Stimulated activated CD8-positive, alpha-beta memory T cell treated with anti-CD3 and anti-CD28 coated beads, Interleukin-7, amount 100 ng/mL, for 4 hours (primary cell): ENCODE data around the gene NRSN2.
"Not testable (repeated sequence)": the region's sequence is repeated elsewhere in the genome, so short reads cannot be mapped to it uniquely, and the experiment has no call there.

Experiments used
- DNase-seq, 2 donors: peaks; one replicate each; pipeline ENCODE4 v3.0.0-alpha.2; 2020; ENCODE audit warnings: low read depth in 2 of 2

NRSN2 gene

DNA sequence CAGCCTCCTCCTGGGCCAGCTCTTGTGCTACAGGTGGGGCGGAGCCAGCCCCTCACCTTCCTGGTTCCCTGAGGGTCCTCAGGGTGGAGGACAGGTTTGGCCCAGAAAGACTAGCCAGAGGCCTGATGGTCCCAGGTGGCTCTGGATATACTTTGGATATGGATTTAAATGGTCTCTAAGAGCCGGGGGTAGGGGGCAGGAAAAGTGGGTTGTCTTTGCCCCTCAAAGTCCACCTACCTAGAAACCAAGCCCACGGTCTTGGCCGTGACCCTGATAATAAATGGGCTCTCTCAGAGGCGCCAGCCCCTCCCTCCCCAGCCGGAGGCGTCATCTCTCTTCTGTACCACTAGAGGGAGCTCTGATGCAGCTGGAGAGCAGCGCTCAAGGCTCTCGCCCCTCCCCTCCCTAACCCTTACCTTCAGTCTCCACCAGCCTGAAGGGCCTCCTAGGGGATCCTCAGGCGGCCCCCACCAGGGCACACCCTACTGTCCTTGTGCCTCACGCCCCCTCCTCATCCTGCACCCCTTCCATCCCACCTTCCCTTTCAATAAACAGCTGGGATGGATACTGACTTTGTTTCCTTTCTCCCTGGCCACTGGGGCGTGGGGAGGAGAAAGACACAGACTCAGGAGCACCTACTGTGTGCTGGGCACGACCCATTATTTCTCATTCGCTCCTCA is 7.5 kb downstream of the NRSN2 start:
- DNase-seq, result peak; percentile 65 to 70

DNA sequence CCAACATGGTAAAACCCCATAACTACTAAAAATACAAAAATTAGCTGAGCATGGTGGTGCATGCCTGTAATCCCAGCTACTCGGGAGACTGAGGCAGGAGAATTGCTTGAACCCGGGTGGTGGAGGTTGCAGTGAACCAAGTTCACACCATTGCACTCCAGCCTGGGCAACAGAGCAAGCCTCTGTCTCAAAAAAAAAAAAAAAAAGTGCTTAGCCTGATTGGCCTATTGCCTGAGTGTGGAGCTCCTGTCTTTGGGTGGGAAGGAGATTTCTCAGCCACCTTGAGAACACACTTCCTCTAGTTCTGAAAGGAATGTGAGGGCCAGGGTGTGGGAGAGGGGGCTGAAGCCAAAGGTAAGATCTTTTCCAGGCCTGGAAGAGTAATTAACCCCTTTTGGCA is 9.2 kb downstream of the NRSN2 start:
- not testable (repeated sequence) for DNase-seq

GRCh38 chr20:356745-357144 is 9.8 kb downstream of the NRSN2 start:
- no peak for DNase-seq

GRCh38 chr20:358891-359555 is 12.1 kb downstream of the NRSN2 start:
- DNase-seq, result no peak

- no peak for DNase-seq
Observed at GRCh38 chr20:361561-361960, 14.7 kb downstream of the NRSN2 start.

- DNase-seq, result no peak
Observed at GRCh38 chr20:362271-363254, 15.7 kb downstream of the NRSN2 start.

DNA sequence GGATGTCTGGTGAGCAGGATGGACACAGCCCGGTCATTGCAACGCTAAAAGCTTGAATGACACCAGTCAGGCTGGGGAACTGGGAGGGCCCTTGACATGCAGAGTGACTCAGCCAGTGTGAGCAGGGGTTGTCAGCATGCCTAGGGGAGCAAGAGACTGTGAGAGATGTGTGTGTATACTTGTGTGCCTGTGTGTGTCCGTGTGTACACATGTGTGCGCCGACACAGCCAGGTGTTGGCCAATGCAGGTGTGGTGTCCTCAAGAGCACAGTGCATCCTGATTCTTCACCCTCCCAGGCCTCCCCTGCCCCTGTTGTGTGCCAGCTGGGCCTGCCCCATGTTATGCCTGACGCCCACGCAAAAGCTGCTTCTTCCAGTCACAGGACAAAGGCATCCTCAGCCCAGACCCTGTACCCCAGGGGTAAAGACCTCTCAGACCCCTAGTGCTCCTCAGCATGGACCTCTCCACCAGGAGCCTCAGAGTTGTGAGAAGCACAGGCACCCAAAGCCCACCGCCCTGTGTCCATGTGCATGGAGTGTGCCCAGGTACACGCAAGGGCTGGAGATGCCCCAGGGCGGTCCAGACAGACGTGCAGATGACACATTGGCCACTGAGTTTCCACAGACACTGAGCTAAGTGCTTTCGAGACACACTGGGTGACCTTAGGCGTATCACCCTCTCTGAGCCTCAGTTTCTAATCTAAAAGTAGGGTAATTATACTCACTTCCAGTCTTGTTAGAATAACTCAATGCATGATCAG is 16.6 kb downstream of the NRSN2 start:
- DNase-seq, result no peak

GRCh38 chr20:364905-365794 is 18.2 kb downstream of the NRSN2 start:
- no peak for DNase-seq

GRCh38 chr20:366041-366718 is 19.3 kb downstream of the NRSN2 start:
- no peak for DNase-seq

DNA sequence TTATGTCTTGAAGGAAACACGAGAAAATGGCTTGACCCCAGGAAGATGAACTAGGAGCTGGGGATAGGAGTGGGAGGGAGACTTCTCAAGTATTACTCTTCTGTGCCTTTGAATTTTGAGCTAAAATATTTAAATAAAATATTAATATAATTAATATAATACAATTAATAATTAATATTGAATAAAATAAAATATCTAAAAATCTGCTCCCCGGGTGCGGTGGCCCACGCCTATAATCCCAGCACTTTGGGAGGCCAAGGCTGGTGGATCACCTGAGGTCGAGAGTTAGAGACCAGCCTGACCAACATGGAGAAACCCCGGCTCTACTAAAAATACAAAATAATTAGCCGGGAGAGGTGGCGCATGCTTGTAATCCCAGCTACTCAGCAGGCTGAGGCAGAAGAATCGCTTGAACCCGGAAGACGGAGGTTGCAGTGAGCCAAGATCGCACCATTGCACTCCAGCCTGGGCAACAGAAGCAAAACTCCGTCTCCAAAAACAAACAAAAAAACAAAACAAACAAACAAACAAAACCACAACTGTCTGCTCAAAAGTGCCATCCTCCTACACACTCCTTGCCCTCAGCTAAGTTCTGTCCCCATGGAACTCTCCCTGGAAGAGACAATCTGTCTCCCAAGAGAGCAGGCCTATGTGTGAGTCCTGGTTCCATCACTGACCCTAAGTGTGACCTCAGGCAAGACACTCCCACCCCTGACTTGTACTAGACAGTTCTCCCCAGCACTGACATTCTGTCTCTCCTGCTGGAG is 20.0 kb downstream of the NRSN2 start:
- no peak for DNase-seq

DNA sequence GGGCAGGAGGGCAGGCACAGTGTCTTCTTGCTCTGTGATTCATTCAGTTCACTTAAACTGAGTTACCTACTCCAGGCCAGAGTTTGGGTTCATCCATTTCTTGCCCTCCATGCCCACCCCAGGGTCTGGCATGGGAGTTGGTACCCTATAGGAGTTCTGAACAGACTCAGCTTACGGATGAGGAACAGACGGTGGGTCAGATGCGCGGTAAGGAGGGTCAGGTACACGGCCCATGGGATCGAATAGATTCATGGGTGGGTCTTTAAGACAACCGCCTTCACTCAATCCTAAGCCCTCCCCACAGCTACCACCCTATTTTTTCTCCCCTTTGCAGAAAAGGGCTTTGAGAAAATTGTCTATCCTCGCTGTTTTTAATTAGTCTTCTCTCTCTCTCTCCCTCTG is 20.6 kb downstream of the NRSN2 start:
- DNase-seq, result no peak

- no peak for DNase-seq
Observed at GRCh38 chr20:368915-369314, 22.0 kb downstream of the NRSN2 start.

GRCh38 chr20:370151-370600 is 23.3 kb downstream of the NRSN2 start:
- DNase-seq, result no peak

GRCh38 chr20:370977-371754 is 24.3 kb downstream of the NRSN2 start:
- no peak for DNase-seq

GRCh38 chr20:371755-372542 is 25.0 kb downstream of the NRSN2 start:
- DNase-seq, result no peak

DNA sequence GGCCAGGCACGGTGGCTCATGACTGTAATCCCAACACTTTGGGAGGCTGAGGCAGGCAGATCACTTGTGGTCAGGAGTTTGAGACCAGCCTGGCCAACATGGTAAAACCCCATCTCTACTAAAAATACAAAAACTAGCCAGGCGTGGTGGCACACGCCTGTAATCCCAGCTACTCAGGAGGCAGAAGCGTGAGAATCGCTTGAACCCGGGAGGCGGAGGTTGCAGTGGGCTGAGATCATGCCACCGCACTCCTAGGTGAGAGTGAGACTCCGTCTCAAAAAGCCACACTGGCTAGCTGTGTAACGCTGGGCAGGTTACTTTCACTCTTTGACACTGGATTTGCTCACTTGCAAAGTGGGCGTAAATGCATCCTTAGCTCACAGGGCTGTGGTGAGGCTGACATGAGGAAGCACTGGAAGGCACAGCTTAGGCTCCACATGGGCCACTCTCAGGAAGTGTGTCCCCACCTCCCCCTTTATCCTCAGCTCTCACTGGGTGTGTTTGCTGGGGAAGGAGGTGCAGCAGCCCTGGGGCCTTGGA is 25.7 kb downstream of the NRSN2 start:
- not testable (repeated sequence) for DNase-seq

DNA sequence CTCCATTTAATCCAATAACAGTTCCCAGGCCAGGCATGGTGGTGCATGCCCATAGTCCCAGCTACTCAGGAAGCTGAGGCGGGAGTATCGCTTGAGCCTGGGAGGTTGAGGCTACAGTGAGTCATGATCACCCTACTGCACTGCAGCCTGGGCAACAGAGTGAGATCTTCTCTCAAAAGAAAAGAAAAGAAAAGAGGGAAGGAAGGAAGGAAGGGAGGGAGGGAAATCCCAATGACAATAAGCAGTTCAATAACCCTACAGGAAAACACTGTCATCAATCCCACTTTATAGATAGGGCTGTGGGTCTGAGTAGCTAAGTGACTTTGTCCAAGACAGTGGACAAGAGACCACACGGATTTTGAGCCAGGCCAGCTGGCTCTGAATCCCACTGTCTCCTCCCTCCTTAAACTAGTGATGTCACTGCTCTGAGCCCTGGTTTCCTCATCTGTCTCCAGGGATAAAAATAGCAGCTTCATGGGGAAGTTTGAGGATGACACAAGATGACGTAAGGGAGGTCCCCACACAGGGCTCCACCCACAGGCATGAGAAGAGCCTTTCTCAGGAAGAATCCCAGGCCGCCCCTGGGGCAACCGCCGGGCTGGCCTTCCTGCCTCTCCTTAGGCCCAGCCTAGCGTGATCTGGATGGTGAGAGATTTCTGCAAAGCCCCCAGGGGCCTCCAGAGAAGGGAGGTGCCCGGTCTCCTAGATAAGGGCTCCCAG is 26.4 kb downstream of the NRSN2 start:
- no peak for DNase-seq
